PC-9 (cell line): ENCODE measurements around the gene GRK2.

Experiments used
- CTCF ChIP-seq: fragments of 200-600 bp; sonication (generic); conservative IDR thresholded peaks from 2 replicates; pipeline ENCODE4 v1.6.1; 2017; ENCODE audit warnings: mixed run types, antibody characterized with exemption, mild to moderate bottlenecking, moderate library complexity
- EZH2 ChIP-seq: fragments of 200-600 bp; sonication (generic); IDR thresholded peaks from 2 replicates; pipeline ENCODE4 v1.8.0; 2017; ENCODE audit warnings: antibody characterized with exemption, low read depth

GRCh38 chr11:67309661-67310061 lies 43.4 kb downstream of the GRK2 start:
- TF ChIP-seq CTCF (no peak), EZH2 (no peak)
